Activated T-cell treated with anti-CD3 and anti-CD28 coated beads, Interleukin-2, amount 50 U/mL, for 4 hours (primary cell): ENCODE data around the gene NMRK2. TPM values are rescaled to one million over a fixed set of nuclear protein-coding genes. Genes with fewer than 3 reads are reported as not detected.
"Not testable (repeated sequence)": the region's sequence is repeated elsewhere in the genome, so short reads cannot be mapped to it uniquely, and the experiment has no call there.

ENCODE experiments used
- ATAC-seq, 2 donors: fragments of 200-7000 bp; cut with Tn5 transposase; one replicate each; pipeline ENCODE4 v1.10.0; 2021
- DNase-seq: peaks from one replicate; pipeline ENCODE4 v3.0.0-alpha.2; 2020
- H3K27me3 Mint-ChIP-seq: one replicate; pipeline ENCODE4 v1.8.0; 2021; ENCODE audit warnings: low read depth, mixed read lengths
- H3K36me3 Mint-ChIP-seq: one replicate; pipeline ENCODE4 v1.8.0; 2022; ENCODE audit warnings: mixed read lengths; ENCODE audit not compliant: insufficient read depth
- H3K4me1 Mint-ChIP-seq: one replicate; pipeline ENCODE4 v1.8.0; 2021; ENCODE audit warnings: low read depth, mixed read lengths
- H3K4me3 Mint-ChIP-seq: one replicate; pipeline ENCODE4 v1.8.0; 2021; ENCODE audit warnings: mild to moderate bottlenecking, moderate library complexity, mixed read lengths
- H3K9me3 Mint-ChIP-seq: one replicate; pipeline ENCODE4 v1.8.0; 2021; ENCODE audit warnings: mixed read lengths
- total RNA-seq, 3 donors: library from RNA; stranded (reverse); gene quantifications; one replicate each; pipeline ENCODE4 v1.2.1, GENCODE V29; 2021

NMRK2 gene, protein sequence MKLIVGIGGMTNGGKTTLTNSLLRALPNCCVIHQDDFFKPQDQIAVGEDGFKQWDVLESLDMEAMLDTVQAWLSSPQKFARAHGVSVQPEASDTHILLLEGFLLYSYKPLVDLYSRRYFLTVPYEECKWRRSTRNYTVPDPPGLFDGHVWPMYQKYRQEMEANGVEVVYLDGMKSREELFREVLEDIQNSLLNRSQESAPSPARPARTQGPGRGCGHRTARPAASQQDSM
- total RNA-seq = not detected

- peak; percentile 38 to 40 for ATAC-seq
- H3K9me3 Mint-ChIP-seq = no peaks in the 10 kb centered on the region
- no peaks in the 10 kb centered on the region for H3K4me1 Mint-ChIP-seq
- DNase-seq = no peak
- peaks cover 24% of the 10 kb centered on the region for H3K27me3 Mint-ChIP-seq
- H3K36me3 Mint-ChIP-seq = no peaks in the 10 kb centered on the region
- H3K4me3 Mint-ChIP-seq = no peak within 1 kb of the TSS
These were observed at the start of gene NMRK2 for GRCh38 chr19:3932931-3933810. Gene NMRK2, plus strand, starts transcription at chr19:3933069. Its CDS starts 603 bp downstream, at chr19:3933672.

DNA sequence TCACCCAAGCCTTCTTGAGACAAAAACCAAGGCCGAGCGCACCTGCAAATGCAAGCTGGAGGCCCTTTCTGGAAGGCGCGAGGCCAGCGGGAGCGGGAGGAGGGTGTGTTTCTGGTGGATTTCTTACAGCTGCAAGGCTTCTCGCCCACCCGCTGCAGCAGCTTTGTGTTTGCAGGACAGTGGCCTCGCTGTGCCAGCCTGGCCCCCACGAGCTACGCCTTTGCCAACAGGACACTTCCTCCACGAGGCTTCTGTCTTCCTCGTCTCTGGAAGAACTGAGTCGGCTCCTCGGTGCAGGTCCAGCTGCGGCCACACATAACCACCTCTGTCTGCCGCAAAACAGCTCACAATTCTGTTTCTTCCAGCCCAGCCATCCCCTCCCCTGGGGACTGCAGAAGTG, 42.3 kb upstream of the NMRK2 start:
- Mint-ChIP-seq H3K4me3 (no peak overlapping the region), H3K36me3 (no peaks in the 10 kb centered on the region), H3K9me3 (no peaks in the 10 kb centered on the region), H3K4me1 (no peaks in the 10 kb centered on the region), H3K27me3 (peaks cover 2% of the 10 kb centered on the region)
- ATAC-seq (no peak), DNase-seq (no peak)

DNA sequence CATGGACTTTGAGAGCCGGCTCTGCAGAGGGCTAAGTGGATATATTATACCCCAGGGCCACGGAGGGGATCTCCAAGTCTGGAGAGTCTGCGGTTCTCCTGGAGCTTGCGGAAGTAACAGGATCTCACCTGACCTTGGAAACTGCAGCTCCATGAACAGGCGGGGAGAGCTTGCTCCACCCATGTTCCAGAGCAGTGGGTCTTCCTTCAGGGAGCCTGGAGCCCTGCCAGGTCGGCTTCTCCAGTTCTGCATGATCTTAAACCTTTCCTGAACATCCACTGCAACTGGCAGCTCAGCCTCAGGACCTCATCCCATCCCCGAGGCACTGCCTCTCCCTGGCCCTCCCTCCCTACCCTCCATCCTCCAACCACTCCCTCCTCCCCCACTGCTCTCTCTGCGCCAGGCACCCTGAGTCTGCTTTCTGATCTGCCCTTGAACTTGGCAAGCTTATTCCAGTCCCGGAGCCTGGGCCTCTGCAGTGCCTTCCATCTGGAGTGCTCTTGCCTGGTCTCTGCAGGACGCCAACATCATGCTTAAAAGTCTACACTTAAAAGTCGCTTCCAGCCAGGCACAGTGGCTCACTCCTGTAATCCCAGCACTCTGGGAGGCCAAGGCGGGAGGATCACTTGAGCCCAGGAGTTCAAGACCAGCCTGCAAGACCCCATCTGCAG, 39.2 kb upstream of the NMRK2 start:
- peaks cover 3% of the 10 kb centered on the region for H3K4me1 Mint-ChIP-seq
- no peak for DNase-seq
- H3K36me3 Mint-ChIP-seq = no peaks in the 10 kb centered on the region
- no peaks in the 10 kb centered on the region for H3K9me3 Mint-ChIP-seq
- ATAC-seq = no peak
- H3K27me3 Mint-ChIP-seq = peaks cover 2% of the 10 kb centered on the region
- H3K4me3 Mint-ChIP-seq = no peak overlapping the region

DNA sequence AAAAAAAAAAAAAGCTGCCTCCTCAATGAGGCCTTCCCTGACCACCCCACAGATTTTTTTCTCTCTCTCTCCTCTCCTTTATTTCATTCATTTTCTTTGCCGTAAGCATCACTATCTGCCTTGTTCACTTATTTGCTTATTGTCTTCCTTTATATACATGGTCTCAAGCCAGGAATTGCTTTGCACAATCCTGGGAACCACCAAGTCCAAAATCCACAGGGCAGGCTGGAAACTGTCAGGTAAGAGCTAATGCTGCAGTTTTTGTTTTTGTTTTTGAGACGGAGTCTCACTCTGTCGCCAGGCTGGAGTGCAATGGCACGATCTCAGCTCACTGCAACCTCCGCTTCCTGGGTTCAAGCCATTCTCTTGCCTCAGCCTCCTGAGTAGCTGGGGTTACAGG, 37.9 kb upstream of the NMRK2 start:
- not testable (repeated sequence) for H3K9me3 Mint-ChIP-seq, H3K4me1 Mint-ChIP-seq, DNase-seq, ATAC-seq, H3K4me3 Mint-ChIP-seq, H3K36me3 Mint-ChIP-seq, H3K27me3 Mint-ChIP-seq

- DNase-seq (no peak), ATAC-seq (no peak)
- Mint-ChIP-seq H3K36me3 (no peaks in the 10 kb centered on the region), H3K4me1 (peaks cover 3% of the 10 kb centered on the region), H3K9me3 (no peaks in the 10 kb centered on the region), H3K27me3 (peaks cover 4% of the 10 kb centered on the region), H3K4me3 (no peak overlapping the region)
These were observed 37.1 kb upstream of the NMRK2 start for GRCh38 chr19:3895788-3896187.

- Mint-ChIP-seq H3K4me3 (no peak overlapping the region), H3K27me3 (peaks cover 8% of the 10 kb centered on the region), H3K4me1 (peaks cover 3% of the 10 kb centered on the region), H3K9me3 (no peaks in the 10 kb centered on the region), H3K36me3 (no peaks in the 10 kb centered on the region)
- no peak for DNase-seq
- ATAC-seq = no peak
These were observed 34.9 kb upstream of the NMRK2 start for GRCh38 chr19:3897936-3898335.

GRCh38 chr19:3898426-3898825, 34.4 kb upstream of the NMRK2 start:
- Mint-ChIP-seq H3K9me3 (no peaks in the 10 kb centered on the region), H3K27me3 (peaks cover 8% of the 10 kb centered on the region), H3K36me3 (no peaks in the 10 kb centered on the region), H3K4me1 (peaks cover 3% of the 10 kb centered on the region), H3K4me3 (no peak overlapping the region)
- DNase-seq (no peak), ATAC-seq (no peak)

DNA sequence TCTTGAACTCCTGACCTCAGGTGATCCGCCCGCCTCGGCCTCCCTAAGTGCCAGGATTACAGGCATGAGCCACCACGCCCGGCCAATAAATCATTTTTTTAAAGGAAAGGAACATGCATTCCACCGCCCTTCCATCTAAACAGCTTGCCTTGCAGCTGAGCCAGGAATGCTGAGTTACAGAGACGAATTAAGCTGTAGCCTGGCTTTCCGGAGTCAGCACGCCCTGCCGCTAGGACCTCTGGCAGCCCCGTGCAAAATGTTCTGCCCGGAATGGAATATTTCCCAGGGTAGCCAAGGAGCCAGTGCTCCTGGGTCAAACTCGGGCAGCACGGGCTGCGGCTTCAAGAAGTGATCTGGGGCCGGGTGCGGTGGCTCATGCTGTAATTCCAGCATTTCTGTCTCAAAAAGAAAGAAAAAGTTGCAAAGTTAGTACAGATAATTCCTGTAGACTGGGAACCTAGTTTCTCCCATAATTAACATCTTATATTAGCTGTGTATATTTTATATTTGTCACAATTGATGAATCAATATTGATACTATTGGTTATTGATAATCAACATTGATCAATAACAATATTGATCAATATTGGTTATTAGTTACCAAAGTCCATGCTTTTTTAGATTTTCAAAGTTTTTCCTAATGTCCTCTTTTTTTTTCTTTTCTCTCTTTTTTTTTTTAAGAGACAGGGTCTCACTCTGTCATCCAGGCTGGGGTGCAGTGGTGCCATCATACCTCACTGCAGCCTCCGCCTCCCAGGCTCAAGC, 33.2 kb upstream of the NMRK2 start:
- Mint-ChIP-seq H3K36me3 (no peaks in the 10 kb centered on the region), H3K27me3 (peaks cover 10% of the 10 kb centered on the region), H3K9me3 (no peaks in the 10 kb centered on the region), H3K4me1 (peaks cover 3% of the 10 kb centered on the region), H3K4me3 (no peak overlapping the region)
- ATAC-seq (no peak), DNase-seq (no peak)

- Mint-ChIP-seq H3K36me3 (no peaks in the 10 kb centered on the region), H3K4me3 (no peak overlapping the region), H3K4me1 (peaks cover 3% of the 10 kb centered on the region), H3K9me3 (no peaks in the 10 kb centered on the region), H3K27me3 (peaks cover 8% of the 10 kb centered on the region)
- DNase-seq = no peak
- ATAC-seq = no peak
These were observed 30.4 kb upstream of the NMRK2 start for GRCh38 chr19:3902317-3902973.

DNA sequence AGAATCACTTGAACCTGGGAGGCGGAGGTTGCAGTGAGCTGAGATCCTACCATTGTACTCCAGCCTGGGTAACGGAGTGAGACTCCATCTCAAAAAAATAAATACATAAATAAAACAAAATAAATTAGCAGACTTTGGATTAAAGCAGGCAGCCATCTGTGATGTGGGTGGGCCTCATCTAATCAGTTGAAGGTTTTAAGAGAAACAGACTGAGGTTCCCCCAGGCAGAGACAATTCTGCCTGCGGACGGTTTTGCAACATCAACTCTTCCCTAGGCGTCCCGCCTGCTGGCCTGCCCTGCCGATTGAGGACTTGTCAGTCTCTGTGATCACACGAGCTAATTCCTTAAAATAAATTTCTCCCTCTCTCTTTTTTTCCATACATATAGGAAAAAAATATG, 28.6 kb upstream of the NMRK2 start:
- no peak overlapping the region for H3K4me3 Mint-ChIP-seq
- ATAC-seq = no peak
- H3K36me3 Mint-ChIP-seq = no peaks in the 10 kb centered on the region
- H3K4me1 Mint-ChIP-seq = no peaks in the 10 kb centered on the region
- no peak for DNase-seq
- no peaks in the 10 kb centered on the region for H3K9me3 Mint-ChIP-seq
- peaks cover 6% of the 10 kb centered on the region for H3K27me3 Mint-ChIP-seq

DNA sequence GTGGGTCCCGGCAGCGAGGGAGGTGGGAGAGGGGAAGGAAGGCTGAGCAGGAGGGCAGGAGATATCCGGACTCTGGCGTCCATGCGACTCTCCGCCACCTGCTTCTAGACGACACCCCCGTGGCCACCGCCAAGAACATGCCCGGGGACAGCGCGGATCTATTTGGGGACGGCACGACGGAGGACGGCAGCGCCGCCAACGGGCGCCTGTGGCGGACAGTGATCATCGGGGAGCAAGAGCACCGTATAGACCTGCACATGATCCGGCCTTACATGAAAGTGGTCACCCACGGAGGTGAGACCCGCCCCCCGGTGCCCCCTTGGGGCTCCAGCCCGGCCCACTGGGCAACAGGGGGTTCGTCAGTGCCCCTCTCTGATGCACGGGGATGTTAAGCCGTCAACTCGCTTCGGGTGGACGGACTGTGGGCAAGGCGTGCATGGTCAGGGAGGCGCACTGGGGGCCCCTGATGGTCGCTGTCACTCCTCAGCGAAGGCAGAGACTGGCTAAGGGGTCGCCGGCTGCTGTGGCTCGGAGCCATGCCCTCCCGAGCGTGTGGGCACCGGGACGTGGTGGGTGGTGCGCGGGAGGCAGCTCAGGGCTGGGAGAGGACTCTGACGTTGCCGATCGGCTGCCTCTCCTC, 25.1 kb upstream of the NMRK2 start:
- no peak for ATAC-seq
- Mint-ChIP-seq H3K36me3 (no peaks in the 10 kb centered on the region), H3K4me3 (no peak overlapping the region), H3K27me3 (peaks cover 2% of the 10 kb centered on the region), H3K9me3 (peaks cover 3% of the 10 kb centered on the region), H3K4me1 (no peaks in the 10 kb centered on the region)
- DNase-seq = no peak

DNA sequence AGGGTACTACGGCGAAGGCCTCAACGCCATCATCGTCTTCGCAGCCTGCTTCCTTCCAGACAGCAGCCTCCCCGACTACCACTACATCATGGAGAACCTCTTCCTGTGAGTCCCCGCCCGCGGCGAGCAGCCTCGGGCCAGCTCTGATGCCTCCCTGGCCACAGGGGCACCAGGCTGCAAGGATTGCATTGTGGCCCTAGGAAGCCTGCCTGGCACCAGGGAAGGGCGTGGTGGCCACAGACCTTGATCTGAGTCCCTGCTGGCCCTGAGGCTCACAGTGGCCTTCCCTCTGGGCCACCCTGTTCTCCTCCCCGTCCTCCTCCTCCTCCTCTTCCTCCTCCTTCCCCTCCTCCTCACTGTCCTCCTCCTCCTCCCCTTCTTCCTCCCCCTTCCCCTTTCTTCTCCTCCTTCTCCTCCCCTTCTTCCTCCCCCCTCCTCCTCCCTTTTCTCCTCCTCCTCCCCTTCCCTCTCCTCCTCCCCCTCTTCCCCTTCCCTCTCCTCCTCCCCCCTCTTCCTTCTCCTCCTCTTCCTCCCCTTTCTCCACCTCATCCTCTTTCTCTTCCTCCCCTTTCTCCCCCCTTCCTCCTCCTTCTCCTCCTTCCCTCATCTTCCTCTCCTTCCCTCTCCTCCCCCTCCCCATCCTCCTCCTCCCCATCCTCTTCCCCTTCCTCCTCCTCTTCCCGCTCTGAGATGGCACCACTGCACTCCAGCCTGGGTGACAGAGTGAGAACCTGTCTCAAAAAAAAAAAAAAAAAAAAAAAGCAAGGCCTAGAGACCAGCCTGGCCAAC, 24.4 kb upstream of the NMRK2 start:
- ATAC-seq (no peak), DNase-seq (no peak)
- no peaks in the 10 kb centered on the region for H3K4me1 Mint-ChIP-seq
- peaks cover 2% of the 10 kb centered on the region for H3K27me3 Mint-ChIP-seq
- H3K36me3 Mint-ChIP-seq = no peaks in the 10 kb centered on the region
- no peak overlapping the region for H3K4me3 Mint-ChIP-seq
- peaks cover 3% of the 10 kb centered on the region for H3K9me3 Mint-ChIP-seq

DNA sequence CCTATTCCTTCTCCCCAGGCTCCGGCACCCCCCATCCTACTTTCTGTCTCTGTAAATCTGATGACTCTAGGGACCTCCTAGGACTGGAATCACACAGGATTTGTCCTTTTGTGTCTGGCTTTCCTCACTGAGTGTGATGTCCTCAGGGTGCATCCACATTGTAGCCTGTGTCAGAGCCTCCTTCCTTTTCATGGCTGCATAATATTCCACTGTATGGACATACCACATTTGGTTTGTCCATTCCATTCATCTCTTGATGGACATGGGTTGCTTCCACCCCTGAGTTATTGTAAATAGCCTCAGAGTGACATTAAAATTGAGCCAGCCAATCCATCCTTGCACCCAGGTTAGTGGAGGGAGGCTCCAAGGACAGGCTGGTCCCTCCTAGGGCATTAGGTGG, 22.8 kb upstream of the NMRK2 start:
- no peaks in the 10 kb centered on the region for H3K36me3 Mint-ChIP-seq
- H3K4me3 Mint-ChIP-seq = no peak overlapping the region
- no peaks in the 10 kb centered on the region for H3K4me1 Mint-ChIP-seq
- peaks cover 3% of the 10 kb centered on the region for H3K9me3 Mint-ChIP-seq
- DNase-seq (no peak), ATAC-seq (no peak)
- no peaks in the 10 kb centered on the region for H3K27me3 Mint-ChIP-seq
